ENCODE results near the gene WWC1.

Gene WWC1

DNA sequence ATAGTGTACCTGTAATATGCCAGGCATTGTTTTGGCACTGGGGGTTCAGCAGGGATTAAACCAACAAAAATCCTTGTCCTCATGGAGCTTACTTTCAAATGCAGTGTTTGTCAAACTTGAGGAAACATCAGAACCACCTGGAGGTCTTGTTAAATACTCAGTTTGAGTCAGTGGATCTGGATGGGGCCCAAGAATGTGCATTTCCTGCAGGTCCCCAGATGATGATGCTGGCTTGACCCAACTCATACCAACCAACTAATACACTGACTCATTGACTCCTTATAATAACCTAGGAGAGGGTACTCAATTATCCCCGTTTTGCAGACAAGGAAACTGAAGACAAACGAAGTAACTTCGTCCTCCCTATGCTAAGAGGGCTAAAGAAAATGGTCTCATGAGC lies 11.3 kb downstream of the WWC1 start:
- H3K23ac ChIP-seq (ENCODE audit: low read length) = no peak overlapping the region
- H3K27ac ChIP-seq (ENCODE audit: low read depth, low read length) = no peak overlapping the region
- no peaks in the 10 kb centered on the region for H3K9me3 ChIP-seq (ENCODE audit: insufficient read depth, low read depth, low read length)
- no peak overlapping the region for H4K8ac ChIP-seq (ENCODE audit: low read depth, low read length)
- no peak overlapping the region for H3K14ac ChIP-seq (ENCODE audit: low read length)
- H3K4me3 ChIP-seq (ENCODE audit: low read depth, low read length) = no peak overlapping the region
- no peak for DNase-seq
- no peak overlapping the region for H2AK5ac ChIP-seq (ENCODE audit: low read length)
- H3K4me1 ChIP-seq (ENCODE audit: control insufficient read depth in 1 of 2, insufficient read depth in 2 of 2, low read length in 2 of 2) = peaks cover 6 to 12% of the 10 kb centered on the region in 2 experiments
- no peaks in the 10 kb centered on the region for H3K79me2 ChIP-seq (ENCODE audit: control insufficient read depth, insufficient read depth, low read length, poor library complexity)
- no peak overlapping the region for H4K12ac ChIP-seq (ENCODE audit: low read depth, low read length)
- H3K79me1 ChIP-seq (ENCODE audit: low read length) = no peaks in the 10 kb centered on the region
- H3K4ac ChIP-seq (ENCODE audit: low read depth, low read length) = no peak overlapping the region
- H3K36me3 ChIP-seq (ENCODE audit: control insufficient read depth in 1 of 2, insufficient read depth in 2 of 2, low read length in 2 of 2) = no peaks in the 10 kb centered on the region
- no peak overlapping the region for H2AFZ ChIP-seq (ENCODE audit: insufficient read depth, low read length, poor library complexity)
- H3K9ac ChIP-seq (ENCODE audit: low read length) = no peak overlapping the region
- no peak overlapping the region for H2BK5ac ChIP-seq (ENCODE audit: low read depth, low read length, poor library complexity)
- H2BK12ac ChIP-seq (ENCODE audit: low read length) = no peak overlapping the region
- H3K4me2 ChIP-seq (ENCODE audit: low read length) = no peak overlapping the region
- H3K27me3 ChIP-seq (ENCODE audit: insufficient read depth, low read length) = no peaks in the 10 kb centered on the region
- WGBS (ENCODE audit: extremely low coverage, insufficient coverage, insufficient read length) = no CpG with 5 or more reads among the region's 3 CpGs
- no peak overlapping the region for H2BK120ac ChIP-seq (ENCODE audit: insufficient read depth, low read length, poor library complexity)
- no peak overlapping the region for H4K91ac ChIP-seq (ENCODE audit: low read depth, low read length)
- no peak overlapping the region for H3K18ac ChIP-seq (ENCODE audit: low read length)

DNA sequence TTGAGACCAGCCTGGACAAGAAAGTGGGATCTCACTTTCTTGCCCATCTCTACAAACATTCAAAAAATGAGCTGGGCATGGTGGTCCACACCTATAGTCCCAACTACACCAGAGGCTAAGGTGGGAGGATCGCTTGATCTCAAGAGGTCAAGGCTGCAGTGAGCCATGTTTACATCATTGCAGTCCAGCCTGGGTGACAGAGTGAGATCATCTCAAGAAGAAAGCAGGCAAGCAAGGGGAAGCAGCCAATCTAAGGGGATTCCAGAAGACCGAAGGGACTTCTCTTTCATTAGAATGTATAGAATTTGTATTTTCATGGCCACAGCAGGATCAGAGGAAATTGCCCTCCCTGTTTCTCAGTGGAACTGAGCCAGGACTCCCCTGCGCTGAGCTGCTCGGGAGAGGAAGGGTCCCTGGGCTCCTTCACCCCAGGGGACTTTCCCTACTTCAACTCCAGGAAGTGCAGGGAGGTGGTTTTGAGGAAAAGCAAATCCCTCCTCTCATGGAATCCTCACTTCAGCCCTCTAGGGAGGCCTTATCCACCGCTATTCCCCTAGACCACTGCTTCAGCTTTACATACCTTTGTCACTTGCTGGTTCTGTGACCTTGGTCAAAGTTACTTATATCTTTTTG lies 12.1 kb downstream of the WWC1 start:
- whole genome bisulfite sequencing (ENCODE audit: extremely low coverage, insufficient coverage, insufficient read length) = no CpG with 5 or more reads among the region's 5 CpGs
- DNase-seq = no peak

GRCh38 chr5:168304349-168304748 lies 12.9 kb downstream of the WWC1 start:
- H4K12ac ChIP-seq (ENCODE audit: low read depth, low read length) = no peak overlapping the region
- no peaks in the 10 kb centered on the region for H3K9me3 ChIP-seq (ENCODE audit: insufficient read depth, low read depth, low read length)
- no peak overlapping the region for H4K8ac ChIP-seq (ENCODE audit: low read depth, low read length)
- no peak overlapping the region for H3K18ac ChIP-seq (ENCODE audit: low read length)
- H2AK5ac ChIP-seq (ENCODE audit: low read length) = no peak overlapping the region
- no peak overlapping the region for H2BK120ac ChIP-seq (ENCODE audit: insufficient read depth, low read length, poor library complexity)
- H3K36me3 ChIP-seq (ENCODE audit: control insufficient read depth in 1 of 2, insufficient read depth in 2 of 2, low read length in 2 of 2) = no peaks in the 10 kb centered on the region
- WGBS (ENCODE audit: extremely low coverage, insufficient coverage, insufficient read length) = no CpG with 5 or more reads among the region's 2 CpGs
- H3K14ac ChIP-seq (ENCODE audit: low read length) = no peak overlapping the region
- no peak overlapping the region for H2BK5ac ChIP-seq (ENCODE audit: low read depth, low read length, poor library complexity)
- H2BK12ac ChIP-seq (ENCODE audit: low read length) = no peak overlapping the region
- H3K79me1 ChIP-seq (ENCODE audit: low read length) = peaks cover 4% of the 10 kb centered on the region
- no peak for DNase-seq
- no peaks in the 10 kb centered on the region for H3K27me3 ChIP-seq (ENCODE audit: insufficient read depth, low read length)
- no peak overlapping the region for H3K4me3 ChIP-seq (ENCODE audit: low read depth, low read length)
- no peak overlapping the region for H4K91ac ChIP-seq (ENCODE audit: low read depth, low read length)
- no peak overlapping the region for H3K4ac ChIP-seq (ENCODE audit: low read depth, low read length)
- H3K27ac ChIP-seq (ENCODE audit: low read depth, low read length) = no peak overlapping the region
- no peak overlapping the region for H3K4me2 ChIP-seq (ENCODE audit: low read length)
- H3K79me2 ChIP-seq (ENCODE audit: control insufficient read depth, insufficient read depth, low read length, poor library complexity) = no peaks in the 10 kb centered on the region
- H3K9ac ChIP-seq (ENCODE audit: low read length) = no peak overlapping the region
- H3K4me1 ChIP-seq (ENCODE audit: control insufficient read depth in 1 of 2, insufficient read depth in 2 of 2, low read length in 2 of 2) = peaks cover 14 to 20% of the 10 kb centered on the region in 2 experiments
- no peak overlapping the region for H2AFZ ChIP-seq (ENCODE audit: insufficient read depth, low read length, poor library complexity)
- H3K23ac ChIP-seq (ENCODE audit: low read length) = no peak overlapping the region

More for the DNA sequence above, 12.1 kb downstream of the WWC1 start:
- Histone ChIP-seq H4K8ac (ENCODE audit: low read depth, low read length) (no peak overlapping the region), H2BK120ac (ENCODE audit: insufficient read depth, low read length, poor library complexity) (no peak overlapping the region), H4K12ac (ENCODE audit: low read depth, low read length) (no peak overlapping the region), H3K4me1 (ENCODE audit: control insufficient read depth in 1 of 2, insufficient read depth in 2 of 2, low read length in 2 of 2) (peaks cover 8 to 15% of the 10 kb centered on the region in 2 experiments), H2AFZ (ENCODE audit: insufficient read depth, low read length, poor library complexity) (no peak overlapping the region), H3K4me3 (ENCODE audit: low read depth, low read length) (no peak overlapping the region), H3K23ac (ENCODE audit: low read length) (no peak overlapping the region), H2BK12ac (ENCODE audit: low read length) (no peak overlapping the region), H3K14ac (ENCODE audit: low read length) (no peak overlapping the region), H2AK5ac (ENCODE audit: low read length) (no peak overlapping the region), H3K9ac (ENCODE audit: low read length) (no peak overlapping the region), H3K4me2 (ENCODE audit: low read length) (no peak overlapping the region), H3K4ac (ENCODE audit: low read depth, low read length) (no peak overlapping the region), H3K79me2 (ENCODE audit: control insufficient read depth, insufficient read depth, low read length, poor library complexity) (no peaks in the 10 kb centered on the region), H3K9me3 (ENCODE audit: insufficient read depth, low read depth, low read length) (no peaks in the 10 kb centered on the region), H3K27me3 (ENCODE audit: insufficient read depth, low read length) (no peaks in the 10 kb centered on the region), H3K36me3 (ENCODE audit: control insufficient read depth in 1 of 2, insufficient read depth in 2 of 2, low read length in 2 of 2) (no peaks in the 10 kb centered on the region), H4K91ac (ENCODE audit: low read depth, low read length) (no peak overlapping the region), H3K27ac (ENCODE audit: low read depth, low read length) (no peak overlapping the region), H3K18ac (ENCODE audit: low read length) (no peak overlapping the region), H2BK5ac (ENCODE audit: low read depth, low read length, poor library complexity) (no peak overlapping the region), H3K79me1 (ENCODE audit: low read length) (no peaks in the 10 kb centered on the region)

GRCh38 chr5:168305281-168305680 lies 13.8 kb downstream of the WWC1 start:
- Histone ChIP-seq H3K79me2 (ENCODE audit: control insufficient read depth, insufficient read depth, low read length, poor library complexity) (peaks cover 3% of the 10 kb centered on the region), H2AK5ac (ENCODE audit: low read length) (no peak overlapping the region), H3K27me3 (ENCODE audit: insufficient read depth, low read length) (no peaks in the 10 kb centered on the region), H3K18ac (ENCODE audit: low read length) (no peak overlapping the region), H2BK5ac (ENCODE audit: low read depth, low read length, poor library complexity) (no peak overlapping the region), H3K4me1 (ENCODE audit: control insufficient read depth in 1 of 2, insufficient read depth in 2 of 2, low read length in 2 of 2) (peaks cover 16 to 19% of the 10 kb centered on the region in 2 experiments), H3K9ac (ENCODE audit: low read length) (no peak overlapping the region), H3K23ac (ENCODE audit: low read length) (no peak overlapping the region), H3K14ac (ENCODE audit: low read length) (no peak overlapping the region), H3K27ac (ENCODE audit: low read depth, low read length) (no peak overlapping the region), H4K91ac (ENCODE audit: low read depth, low read length) (no peak overlapping the region), H3K36me3 (ENCODE audit: control insufficient read depth in 1 of 2, insufficient read depth in 2 of 2, low read length in 2 of 2) (no peaks in the 10 kb centered on the region), H3K4me2 (ENCODE audit: low read length) (no peak overlapping the region), H4K8ac (ENCODE audit: low read depth, low read length) (no peak overlapping the region), H2BK120ac (ENCODE audit: insufficient read depth, low read length, poor library complexity) (no peak overlapping the region), H2BK12ac (ENCODE audit: low read length) (no peak overlapping the region), H2AFZ (ENCODE audit: insufficient read depth, low read length, poor library complexity) (no peak overlapping the region), H4K12ac (ENCODE audit: low read depth, low read length) (no peak overlapping the region), H3K4me3 (ENCODE audit: low read depth, low read length) (no peak overlapping the region), H3K4ac (ENCODE audit: low read depth, low read length) (peak overlapping the region; percentile 33), H3K9me3 (ENCODE audit: insufficient read depth, low read depth, low read length) (no peaks in the 10 kb centered on the region), H3K79me1 (ENCODE audit: low read length) (peaks cover 7% of the 10 kb centered on the region)
- no CpG with 5 or more reads among the region's 7 CpGs for WGBS (ENCODE audit: extremely low coverage, insufficient coverage, insufficient read length)
- DNase-seq = no peak

Data from trophoblast cell (in vitro differentiated cells and primary cell).